Measurements from ENCODE around the gene GDF10. TPM values are rescaled to one million over a fixed set of nuclear protein-coding genes. Genes with fewer than 3 reads are reported as not detected.

The GDF10 gene
- total RNA-seq, 1 donor: under 0.01 TPM

- DNase-seq (ENCODE audit: insufficient read length, low spot score, missing footprints): no peak
- no peak for TF ChIP-seq CTCF (IDR thresholded peaks at IDR 0.05; ENCODE audit: extremely low read depth, low read depth, low read length)
- H3K79me2 ChIP-seq (ENCODE audit: insufficient read depth, low read length): no peaks in the 10 kb centered on the region
- H3K27me3 ChIP-seq (ENCODE audit: insufficient read depth, low read length): peaks cover 4% of the 10 kb centered on the region
- H2AFZ ChIP-seq (ENCODE audit: low read length): no peak overlapping the region
- no peak overlapping the region for H3K27ac ChIP-seq (ENCODE audit: low read depth, low read length)
- no peaks in the 10 kb centered on the region for H3K9me3 ChIP-seq (ENCODE audit: low read depth, low read length)
- H3K4me1 ChIP-seq (ENCODE audit: insufficient read depth, low read length): no peaks in the 10 kb centered on the region
- H3K36me3 ChIP-seq (ENCODE audit: insufficient read depth, low read length): no peaks in the 10 kb centered on the region
- H3K4me3 ChIP-seq (ENCODE audit: insufficient read depth, low read length): no peak overlapping the region
- no peak overlapping the region for H3K4me2 ChIP-seq (ENCODE audit: insufficient read depth, low read length)
- no peaks in the 10 kb centered on the region for H4K20me1 ChIP-seq (ENCODE audit: insufficient read depth, low read length)
Measured at GRCh38 chr10:47290338-47290737, 9.7 kb upstream of the GDF10 start.

GRCh38 chr10:47291682-47292081 is 8.3 kb upstream of the GDF10 start:
- Histone ChIP-seq H3K36me3 (ENCODE audit: insufficient read depth, low read length) (no peaks in the 10 kb centered on the region), H3K9me3 (ENCODE audit: low read depth, low read length) (no peaks in the 10 kb centered on the region), H3K79me2 (ENCODE audit: insufficient read depth, low read length) (no peaks in the 10 kb centered on the region), H3K27me3 (ENCODE audit: insufficient read depth, low read length) (peaks cover 17% of the 10 kb centered on the region), H3K4me1 (ENCODE audit: insufficient read depth, low read length) (no peaks in the 10 kb centered on the region), H3K27ac (ENCODE audit: low read depth, low read length) (no peak overlapping the region), H2AFZ (ENCODE audit: low read length) (no peak overlapping the region), H3K4me3 (ENCODE audit: insufficient read depth, low read length) (no peak overlapping the region), H4K20me1 (ENCODE audit: insufficient read depth, low read length) (no peaks in the 10 kb centered on the region), H3K4me2 (ENCODE audit: insufficient read depth, low read length) (no peak overlapping the region)
- no peak for TF ChIP-seq CTCF (IDR thresholded peaks at IDR 0.05; ENCODE audit: extremely low read depth, low read depth, low read length)
- no peak for DNase-seq (ENCODE audit: insufficient read length, low spot score, missing footprints)

- DNase-seq (ENCODE audit: insufficient read length, low spot score, missing footprints): no peak
- no peaks in the 10 kb centered on the region for H3K4me1 ChIP-seq (ENCODE audit: insufficient read depth, low read length)
- no peaks in the 10 kb centered on the region for H4K20me1 ChIP-seq (ENCODE audit: insufficient read depth, low read length)
- no peaks in the 10 kb centered on the region for H3K9me3 ChIP-seq (ENCODE audit: low read depth, low read length)
- no peak overlapping the region for H3K27ac ChIP-seq (ENCODE audit: low read depth, low read length)
- H2AFZ ChIP-seq (ENCODE audit: low read length): no peak overlapping the region
- H3K27me3 ChIP-seq (ENCODE audit: insufficient read depth, low read length): peaks cover 39% of the 10 kb centered on the region
- no peaks in the 10 kb centered on the region for H3K36me3 ChIP-seq (ENCODE audit: insufficient read depth, low read length)
- H3K79me2 ChIP-seq (ENCODE audit: insufficient read depth, low read length): no peaks in the 10 kb centered on the region
- no peak overlapping the region for H3K4me2 ChIP-seq (ENCODE audit: insufficient read depth, low read length)
- no peak overlapping the region for H3K4me3 ChIP-seq (ENCODE audit: insufficient read depth, low read length)
- no peak for TF ChIP-seq CTCF (IDR thresholded peaks at IDR 0.05; ENCODE audit: extremely low read depth, low read depth, low read length)
Measured at GRCh38 chr10:47294057-47294456, 5.9 kb upstream of the GDF10 start.

- Histone ChIP-seq H3K9me3 (ENCODE audit: low read depth, low read length) (no peaks in the 10 kb centered on the region), H4K20me1 (ENCODE audit: insufficient read depth, low read length) (no peaks in the 10 kb centered on the region), H3K36me3 (ENCODE audit: insufficient read depth, low read length) (no peaks in the 10 kb centered on the region), H3K27me3 (ENCODE audit: insufficient read depth, low read length) (peaks cover 44% of the 10 kb centered on the region), H3K4me3 (ENCODE audit: insufficient read depth, low read length) (no peak overlapping the region), H3K79me2 (ENCODE audit: insufficient read depth, low read length) (no peaks in the 10 kb centered on the region), H3K4me2 (ENCODE audit: insufficient read depth, low read length) (no peak overlapping the region), H3K27ac (ENCODE audit: low read depth, low read length) (no peak overlapping the region), H2AFZ (ENCODE audit: low read length) (no peak overlapping the region), H3K4me1 (ENCODE audit: insufficient read depth, low read length) (no peaks in the 10 kb centered on the region)
- no peak for DNase-seq (ENCODE audit: insufficient read length, low spot score, missing footprints)
- no peak for TF ChIP-seq CTCF (IDR thresholded peaks at IDR 0.05; ENCODE audit: extremely low read depth, low read depth, low read length)
Measured at GRCh38 chr10:47294501-47294900, 5.5 kb upstream of the GDF10 start.
